Measurements from ENCODE around the gene SPAG17.

SPAG17 gene

GRCh38 chr1:118117521-118117920, 67.5 kb downstream of the SPAG17 start:
- DNase-seq: no peak

DNA sequence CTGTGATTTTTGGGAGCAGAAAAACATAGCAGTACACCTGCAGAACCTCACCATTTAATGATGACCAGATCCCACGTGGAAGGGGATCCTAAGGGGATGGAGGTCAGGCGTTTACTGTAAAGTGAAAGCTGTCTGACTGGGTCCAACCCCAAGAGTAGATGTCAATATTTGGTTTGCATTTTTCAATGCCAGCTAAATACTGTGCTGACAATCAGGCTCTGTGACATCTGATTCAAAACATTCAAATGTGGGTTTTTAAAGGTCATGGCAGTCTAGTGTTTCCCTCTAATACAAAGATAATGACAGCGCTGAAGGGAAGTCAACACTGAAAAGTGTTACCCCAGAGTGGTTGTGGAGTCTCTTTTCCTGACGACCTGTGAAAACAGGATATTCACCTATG, 68.1 kb downstream of the SPAG17 start:
- DNase-seq: no peak

GRCh38 chr1:118116401-118116800, 68.6 kb downstream of the SPAG17 start:
- DNase-seq: no peak

DNA sequence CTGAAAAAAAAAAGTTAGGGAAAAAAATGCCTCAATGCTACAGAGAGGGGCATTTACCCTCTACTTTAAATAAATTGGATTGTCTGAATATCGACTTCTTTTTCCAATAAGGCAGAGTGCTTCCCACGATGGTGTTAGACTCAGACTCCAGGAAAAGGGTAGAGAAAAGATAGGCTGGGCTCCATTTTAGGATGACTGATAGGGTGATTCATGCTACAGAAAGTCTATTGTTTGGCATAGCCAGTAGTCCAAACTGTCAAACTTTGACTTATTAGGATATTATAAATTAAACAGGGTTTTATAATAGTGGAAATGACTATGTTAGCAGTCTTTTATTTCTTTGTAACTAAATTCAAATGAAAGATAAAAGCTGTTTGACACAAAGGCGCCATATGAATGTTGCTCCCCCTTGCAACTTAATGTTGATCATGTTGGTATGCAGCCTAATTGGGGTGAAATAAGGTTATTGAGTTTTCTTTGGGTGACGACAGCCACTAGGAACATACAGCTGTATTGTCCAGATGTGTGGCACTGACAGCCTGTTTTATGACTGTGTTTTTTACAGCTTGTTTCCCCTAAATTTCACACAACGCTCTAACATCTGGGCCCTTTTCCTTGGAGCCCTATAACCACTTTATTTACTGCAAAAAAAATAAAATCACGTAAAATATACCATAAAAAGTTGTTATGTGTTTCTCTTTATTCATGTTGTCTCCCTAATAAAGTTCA, 69.3 kb downstream of the SPAG17 start:
- no peak for DNase-seq

DNA sequence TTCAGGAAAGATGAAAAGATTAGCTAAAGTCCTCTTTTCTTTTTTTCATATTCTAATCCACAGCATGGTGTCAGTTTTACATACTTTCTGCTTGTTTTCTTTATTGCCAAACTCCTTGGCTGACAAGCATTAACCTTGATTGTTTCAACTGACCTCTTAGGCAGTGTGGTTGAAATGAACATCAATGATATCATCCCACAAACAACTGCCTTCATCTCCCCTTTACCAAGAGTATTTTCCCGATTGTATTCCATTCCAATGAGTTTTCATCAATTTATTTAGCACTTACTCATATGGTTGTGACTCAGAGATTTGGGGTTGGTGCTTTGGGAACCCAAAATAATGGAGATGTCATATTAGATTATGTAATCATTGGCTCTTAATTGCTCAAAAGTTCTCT, 71.8 kb downstream of the SPAG17 start:
- no peak for DNase-seq

GRCh38 chr1:118110580-118110979, 74.4 kb downstream of the SPAG17 start:
- no peak for DNase-seq

DNA sequence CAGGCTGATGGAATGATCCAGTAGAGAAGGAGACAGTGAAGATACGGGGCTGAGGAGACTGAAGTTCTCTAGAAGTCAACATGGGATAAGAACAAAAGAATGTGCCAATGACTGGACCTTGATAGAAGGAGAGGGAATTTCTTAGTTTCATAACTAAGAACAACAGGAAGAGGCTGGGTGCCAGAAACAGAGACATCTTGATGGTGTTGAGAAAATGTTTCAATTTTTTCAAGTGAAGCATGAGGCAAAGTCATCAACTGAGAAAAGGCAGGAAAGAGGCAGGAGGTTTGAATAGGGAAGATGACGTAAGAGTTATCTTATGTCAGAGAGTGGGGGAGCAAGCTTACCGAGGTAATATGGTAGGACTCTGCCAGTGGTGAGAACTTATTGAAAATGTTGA, 80.1 kb downstream of the SPAG17 start:
- no peak for DNase-seq

GRCh38 chr1:118102445-118102844, 82.6 kb downstream of the SPAG17 start:
- no peak for DNase-seq

DNA sequence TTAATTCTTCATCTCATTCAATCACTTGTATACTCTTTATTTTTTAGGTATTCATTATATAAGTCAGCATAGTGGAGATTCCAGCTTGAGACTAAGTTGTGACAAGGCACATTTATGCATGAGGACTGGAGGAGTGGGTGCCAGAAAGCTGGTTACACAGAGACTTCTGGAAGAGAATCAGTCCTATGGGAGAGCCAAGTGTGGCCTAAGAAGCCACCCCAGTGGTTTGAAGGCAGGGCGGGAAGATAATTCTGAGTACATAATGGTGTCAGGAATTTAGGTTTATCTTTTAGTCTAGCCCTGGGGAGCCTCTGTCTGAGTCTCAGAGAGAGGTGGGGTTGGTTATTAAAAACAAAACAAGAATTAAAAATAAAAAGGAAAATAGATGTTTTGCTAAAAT, 83.0 kb downstream of the SPAG17 start:
- no peak for DNase-seq

DNA sequence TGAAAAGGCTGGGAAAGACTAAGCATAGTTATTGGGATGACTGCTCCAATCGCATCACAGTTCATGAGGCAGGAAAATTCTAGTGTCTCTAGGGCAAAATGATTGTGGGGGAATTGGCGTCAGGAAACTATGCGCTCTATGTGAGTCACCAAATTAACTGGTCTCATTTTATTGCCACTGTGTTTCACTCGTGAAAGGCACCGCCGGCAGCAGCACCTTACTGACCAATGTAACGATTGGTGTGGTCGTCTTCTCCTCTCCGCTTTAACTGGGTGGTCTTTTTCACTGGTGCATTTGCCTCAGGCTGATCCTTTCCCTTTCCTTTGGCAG, 83.5 kb downstream of the SPAG17 start:
- no peak for DNase-seq

DNA sequence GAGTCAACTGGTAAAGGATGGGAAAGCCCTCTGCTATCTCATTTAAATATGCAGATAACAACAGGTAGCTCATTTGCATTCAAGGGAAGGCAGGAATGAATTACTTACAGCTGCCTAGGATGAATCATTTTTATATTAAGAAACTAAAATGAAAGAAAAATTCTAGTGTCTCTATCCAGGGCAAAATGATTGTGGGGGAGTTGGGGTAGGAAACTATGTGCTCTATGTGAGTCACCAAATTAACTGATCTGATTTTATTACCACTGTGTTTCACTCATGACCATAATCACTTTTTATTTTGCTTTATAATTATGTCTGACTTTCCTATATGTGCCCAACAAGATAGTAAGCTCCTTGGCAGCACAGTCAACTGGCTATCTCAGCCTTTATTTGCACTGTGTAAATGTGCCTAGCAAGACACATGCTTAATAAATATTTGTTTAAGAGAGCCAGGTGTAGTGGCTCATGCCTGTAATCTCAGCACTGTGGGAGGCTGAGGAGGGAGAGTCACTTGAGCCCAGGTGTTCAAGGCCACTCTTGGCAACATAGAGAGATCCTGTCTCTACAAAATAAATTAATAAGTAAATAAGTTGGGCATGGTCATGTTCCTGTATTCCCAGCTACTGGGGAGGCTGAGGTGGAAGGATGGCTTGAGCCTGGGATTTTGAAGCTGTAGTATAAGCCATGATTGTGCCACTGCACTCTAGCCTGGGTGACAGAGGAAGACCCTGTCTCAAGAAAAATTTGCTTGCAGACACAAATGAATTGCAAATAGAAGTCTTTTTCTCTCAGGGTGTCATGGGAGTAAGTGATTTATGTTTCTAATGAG, 84.1 kb downstream of the SPAG17 start:
- no peak for DNase-seq

GRCh38 chr1:118099686-118100085, 85.3 kb downstream of the SPAG17 start:
- DNase-seq: no peak

GRCh38 chr1:118097622-118098348, 87.2 kb downstream of the SPAG17 start:
- DNase-seq: no peak

GRCh38 chr1:118093017-118093416, 92.0 kb downstream of the SPAG17 start:
- DNase-seq: no peak

DNA sequence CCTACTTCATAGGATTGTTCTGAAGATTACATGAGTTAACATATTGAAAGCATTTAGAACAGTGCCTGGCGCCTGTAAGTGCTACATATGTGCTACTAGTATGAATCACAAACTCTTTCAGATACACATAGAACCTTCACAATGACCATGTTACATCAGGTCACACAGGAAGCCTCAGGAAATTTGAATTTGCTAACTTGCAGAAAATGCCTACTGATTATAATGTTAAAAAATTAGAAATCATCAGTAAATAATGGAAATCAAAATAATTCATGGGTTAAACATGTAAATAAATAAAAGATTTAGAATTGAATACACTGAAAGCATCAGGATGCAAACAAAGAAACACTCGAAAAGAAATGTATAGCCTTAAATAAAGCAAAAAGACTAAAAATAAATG, 94.9 kb downstream of the SPAG17 start:
- DNase-seq: no peak

GRCh38 chr1:118085365-118085764, 99.7 kb downstream of the SPAG17 start:
- DNase-seq: no peak

DNA sequence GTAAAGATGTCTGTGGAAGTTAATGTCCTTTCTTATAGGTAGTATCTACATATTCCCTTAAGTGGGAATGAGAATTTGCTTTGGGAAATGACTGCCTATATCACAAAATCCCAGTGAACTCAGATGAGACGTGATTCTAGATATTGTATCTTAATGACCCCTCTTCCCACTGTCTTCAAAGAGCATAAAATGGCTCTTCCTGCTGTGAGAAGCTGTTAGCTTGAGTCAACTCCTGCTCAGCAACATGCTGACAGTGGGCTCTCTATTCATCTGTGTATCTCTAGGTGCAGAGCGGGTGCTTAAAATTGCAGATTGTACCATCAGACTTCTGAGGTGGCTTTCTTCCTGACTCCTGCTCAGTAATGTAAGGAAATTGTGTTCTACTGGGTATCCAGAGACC, 100.6 kb downstream of the SPAG17 start:
- no peak for DNase-seq

DNA sequence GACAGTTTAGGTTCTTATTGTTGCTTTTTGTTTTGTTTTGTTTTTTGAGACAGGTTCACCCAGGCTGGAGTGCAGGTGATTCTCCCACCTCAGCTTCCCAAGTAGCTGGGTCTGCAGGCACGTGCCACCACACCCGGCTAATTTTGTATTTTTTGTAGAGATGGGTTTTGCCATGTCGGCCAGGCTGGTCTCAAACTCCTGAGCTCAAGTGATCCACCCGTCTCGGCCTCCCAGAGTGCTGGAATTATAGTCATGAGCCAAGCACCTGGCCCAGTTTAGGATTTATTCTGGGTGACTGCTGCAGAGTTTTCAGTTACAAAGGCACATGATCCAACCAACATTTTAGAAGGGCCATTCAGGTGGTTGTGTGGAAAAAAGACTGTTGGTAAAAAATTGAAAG, 102.0 kb downstream of the SPAG17 start:
- no peak for DNase-seq

DNA sequence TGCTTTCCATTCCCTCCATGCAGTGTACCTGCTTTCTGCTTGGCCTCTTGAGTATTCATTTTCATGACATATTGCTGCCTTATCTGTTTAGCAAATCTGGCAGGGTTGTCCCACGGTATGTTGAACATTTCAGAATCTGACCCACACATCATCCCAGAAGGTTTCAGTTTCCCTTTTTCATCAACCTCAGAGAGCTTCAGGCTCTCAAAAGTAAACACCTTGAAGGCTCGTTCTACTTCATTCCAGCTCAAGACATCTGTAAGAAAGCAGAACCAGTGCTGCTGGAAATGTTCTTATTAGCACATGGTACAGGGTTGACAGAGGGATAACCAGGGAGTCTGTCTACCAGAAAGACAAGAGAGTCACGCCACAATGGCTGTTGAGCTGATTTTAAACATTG, 103.6 kb downstream of the SPAG17 start:
- DNase-seq: no peak

- no peak for DNase-seq
Measured at GRCh38 chr1:118077331-118078045, 107.5 kb downstream of the SPAG17 start.

DNA sequence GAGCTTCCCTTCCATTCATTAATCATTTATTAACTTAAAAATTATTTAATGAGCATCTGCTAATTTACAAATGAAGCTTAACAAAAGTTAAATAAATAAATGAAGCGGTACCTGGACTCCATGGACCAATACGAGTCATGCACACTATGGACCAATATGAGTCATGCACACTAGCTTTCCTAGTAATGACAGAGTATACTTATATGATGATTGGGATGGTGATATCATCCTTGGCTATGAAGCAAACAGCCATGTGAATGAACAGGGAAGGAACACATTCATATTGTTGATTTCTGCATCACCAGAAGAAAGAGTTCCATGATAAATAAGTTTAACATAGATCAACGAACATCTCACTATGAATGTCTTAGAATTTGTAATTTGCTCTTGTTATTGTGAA, 109.9 kb downstream of the SPAG17 start:
- no peak for DNase-seq

DNA sequence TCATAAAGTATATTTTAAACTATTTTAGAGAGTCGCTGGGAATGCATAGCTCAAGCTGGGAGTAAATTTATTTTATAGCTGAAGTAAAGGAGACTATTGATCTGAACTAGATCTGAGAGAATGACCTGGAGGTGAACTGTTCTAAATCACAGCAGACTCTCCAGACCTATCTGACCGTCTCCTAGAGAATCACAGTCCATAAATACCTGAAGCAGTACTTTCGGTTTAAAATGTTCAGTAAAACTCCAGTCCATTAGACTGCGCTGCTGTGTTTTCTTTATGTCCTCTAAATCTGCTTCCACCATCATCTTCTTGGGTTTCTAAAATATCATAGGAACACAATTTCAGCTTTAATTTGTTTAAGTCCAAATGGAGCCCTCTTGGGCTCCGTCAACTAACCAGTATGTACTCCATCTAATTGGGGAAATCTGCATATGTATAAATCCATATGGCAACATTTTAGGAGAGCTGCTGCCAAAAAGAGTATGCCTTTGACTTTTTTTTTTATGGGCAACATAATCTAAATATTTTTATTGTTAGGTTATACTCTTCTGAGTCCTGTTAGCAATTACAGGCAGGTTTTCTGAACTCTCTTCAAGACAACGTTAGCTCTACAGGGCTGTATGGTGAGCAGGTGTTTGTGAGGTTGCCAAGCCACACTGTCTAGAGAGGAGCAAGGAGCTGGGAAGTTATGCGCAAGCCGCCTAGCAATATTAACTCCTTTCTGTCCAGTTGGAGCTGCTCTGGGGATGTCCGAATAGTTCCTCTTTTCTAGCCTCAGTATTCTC, 111.2 kb downstream of the SPAG17 start:
- no peak for DNase-seq

DNA sequence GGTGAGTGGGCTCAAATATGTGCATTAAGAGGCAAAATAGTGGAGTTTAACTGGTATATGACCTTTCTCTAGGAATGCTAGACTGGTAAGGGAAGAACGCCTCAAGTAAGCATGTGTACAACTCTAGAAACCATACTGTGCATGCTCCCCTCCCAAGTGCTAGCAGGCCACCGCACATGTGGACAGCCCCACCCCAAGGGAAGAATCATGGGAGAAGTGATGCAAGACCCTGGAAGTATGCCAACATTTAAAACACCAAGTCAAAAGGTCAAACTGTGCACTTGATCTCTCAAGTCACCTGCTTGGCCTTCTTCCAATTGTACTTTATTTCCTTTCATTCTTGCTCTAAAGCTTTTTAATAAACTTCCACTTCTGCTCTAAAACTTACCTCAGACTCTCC, 135.0 kb downstream of the SPAG17 start:
- DNase-seq: no peak
